SU-DHL-6 (cell line): ENCODE data around the gene ERBB4.

Experiments
- H2AFZ ChIP-seq: fragments of 200-600 bp; sonication (generic); 2 replicates; pipeline ENCODE4 v1.6.1; 2014; ENCODE audit warnings: low read depth, mild to moderate bottlenecking, moderate library complexity, mixed read lengths, antibody characterized with exemption, low read length; ENCODE audit not compliant: severe bottlenecking
- H3F3A ChIP-seq: fragments of 200-600 bp; shearing (Covaris generic); 2 replicates; pipeline ENCODE4 v1.6.0; 2016; ENCODE audit warnings: antibody characterized with exemption, mild to moderate bottlenecking; ENCODE audit not compliant: insufficient read depth
- H3K27ac ChIP-seq: fragments of 200-600 bp; sonication (generic); 2 replicates; pipeline ENCODE4 v1.5.1; 2016; ENCODE audit warnings: low read depth, mild to moderate bottlenecking, low read length, moderate library complexity, mixed read lengths
- H3K27me3 ChIP-seq: fragments of 200-600 bp; sonication (generic), shearing (Covaris generic); 2 replicates; pipeline ENCODE4 v1.6.0; 2014; ENCODE audit warnings: mild to moderate bottlenecking, low read length
- H3K36me3 ChIP-seq: fragments of 200-600 bp; sonication (generic); 2 replicates; pipeline ENCODE4 v1.6.1; 2014; ENCODE audit warnings: mild to moderate bottlenecking, low read length, mixed read lengths
- H3K4me2 ChIP-seq: fragments of 300-600, 200-600 bp; shearing (Covaris generic), sonication (generic); 2 replicates; pipeline ENCODE4 v1.6.0; 2014; ENCODE audit warnings: low read length, low read depth, mild to moderate bottlenecking; ENCODE audit not compliant: poor library complexity, severe bottlenecking
- H3K4me3 ChIP-seq: fragments of 200-600 bp; sonication (generic); 2 replicates; pipeline ENCODE4 v1.5.1; 2014; ENCODE audit warnings: antibody characterized with exemption, low read length, mild to moderate bottlenecking, mixed read lengths; ENCODE audit not compliant: insufficient read depth, poor library complexity, severe bottlenecking
- H3K79me2 ChIP-seq: fragments of 200-600 bp; sonication (generic); 2 replicates; pipeline ENCODE4 v1.6.1; 2014; ENCODE audit warnings: mild to moderate bottlenecking, low read length, moderate library complexity; ENCODE audit not compliant: insufficient read depth
- H3K9ac ChIP-seq: fragments of 200-600 bp; sonication (generic); 2 replicates; pipeline ENCODE4 v1.7.0; 2014; ENCODE audit warnings: mild to moderate bottlenecking, low read length
- H3K9me2 ChIP-seq: fragments of 200-600 bp; sonication (generic); replicated peaks from 2 replicates; pipeline ENCODE4 v1.6.1; 2014; ENCODE audit warnings: low read length; ENCODE audit not compliant: insufficient read depth
- H3K9me3 ChIP-seq: fragments of 200-600 bp; sonication (generic); 2 replicates; pipeline ENCODE4 v1.6.1; 2014; ENCODE audit warnings: low read length, mixed read lengths; ENCODE audit not compliant: insufficient read depth
- H4K20me1 ChIP-seq: fragments of 200-600 bp; sonication (generic); 2 replicates; pipeline ENCODE4 v1.6.1; 2014; ENCODE audit warnings: low read depth, mild to moderate bottlenecking, antibody characterized with exemption, low read length, moderate library complexity, mixed read lengths
- EZH2phosphoT487 ChIP-seq: fragments of 200-600 bp; sonication (generic), shearing (Covaris generic); conservative IDR thresholded peaks from 2 replicates; pipeline ENCODE4 v1.6.1; 2018; ENCODE audit warnings: mild to moderate bottlenecking, antibody characterized with exemption, low read length, moderate library complexity, mixed read lengths
- TF ChIP-seq, protein P1 (sequence below): fragments of 200-600 bp; sonication (generic); IDR thresholded peaks from one replicate; pipeline ENCODE4 v1.5.1; 2017; ENCODE audit warnings: antibody characterized with exemption, mild to moderate bottlenecking, low read length, moderate library complexity; ENCODE audit not compliant: insufficient read depth, poor library complexity, severe bottlenecking

The ERBB4 gene

GRCh38 chr2:211437396-211437795, 1101.2 kb downstream of the ERBB4 start:
- Histone ChIP-seq H3K27me3 (no peaks in the 10 kb centered on the region), H3K9me3 (no peaks in the 10 kb centered on the region), H3K9me2 (no peaks in the 10 kb centered on the region), H3K79me2 (no peaks in the 10 kb centered on the region), H3K36me3 (no peaks in the 10 kb centered on the region), H3K4me3 (no peak overlapping the region), H3K9ac (no peak overlapping the region), H2AFZ (no peak overlapping the region), H3K27ac (no peak overlapping the region), H3F3A (no peaks in the 10 kb centered on the region), H3K4me2 (no peak overlapping the region), H4K20me1 (no peaks in the 10 kb centered on the region)
- no peak for TF ChIP-seq EZH2phosphoT487
- TF ChIP-seq, protein P1, sequence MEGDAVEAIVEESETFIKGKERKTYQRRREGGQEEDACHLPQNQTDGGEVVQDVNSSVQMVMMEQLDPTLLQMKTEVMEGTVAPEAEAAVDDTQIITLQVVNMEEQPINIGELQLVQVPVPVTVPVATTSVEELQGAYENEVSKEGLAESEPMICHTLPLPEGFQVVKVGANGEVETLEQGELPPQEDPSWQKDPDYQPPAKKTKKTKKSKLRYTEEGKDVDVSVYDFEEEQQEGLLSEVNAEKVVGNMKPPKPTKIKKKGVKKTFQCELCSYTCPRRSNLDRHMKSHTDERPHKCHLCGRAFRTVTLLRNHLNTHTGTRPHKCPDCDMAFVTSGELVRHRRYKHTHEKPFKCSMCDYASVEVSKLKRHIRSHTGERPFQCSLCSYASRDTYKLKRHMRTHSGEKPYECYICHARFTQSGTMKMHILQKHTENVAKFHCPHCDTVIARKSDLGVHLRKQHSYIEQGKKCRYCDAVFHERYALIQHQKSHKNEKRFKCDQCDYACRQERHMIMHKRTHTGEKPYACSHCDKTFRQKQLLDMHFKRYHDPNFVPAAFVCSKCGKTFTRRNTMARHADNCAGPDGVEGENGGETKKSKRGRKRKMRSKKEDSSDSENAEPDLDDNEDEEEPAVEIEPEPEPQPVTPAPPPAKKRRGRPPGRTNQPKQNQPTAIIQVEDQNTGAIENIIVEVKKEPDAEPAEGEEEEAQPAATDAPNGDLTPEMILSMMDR: no peak

GRCh38 chr2:211436182-211436581, 1102.4 kb downstream of the ERBB4 start:
- Histone ChIP-seq H4K20me1 (no peaks in the 10 kb centered on the region), H3K9me2 (no peaks in the 10 kb centered on the region), H3K4me3 (no peak overlapping the region), H3K4me2 (no peak overlapping the region), H3K79me2 (no peaks in the 10 kb centered on the region), H3K9ac (no peak overlapping the region), H3K27ac (no peak overlapping the region), H2AFZ (no peak overlapping the region), H3K9me3 (no peaks in the 10 kb centered on the region), H3K27me3 (no peaks in the 10 kb centered on the region), H3K36me3 (no peaks in the 10 kb centered on the region), H3F3A (no peaks in the 10 kb centered on the region)
- TF ChIP-seq, protein P1: no peak
- TF ChIP-seq EZH2phosphoT487: no peak

DNA sequence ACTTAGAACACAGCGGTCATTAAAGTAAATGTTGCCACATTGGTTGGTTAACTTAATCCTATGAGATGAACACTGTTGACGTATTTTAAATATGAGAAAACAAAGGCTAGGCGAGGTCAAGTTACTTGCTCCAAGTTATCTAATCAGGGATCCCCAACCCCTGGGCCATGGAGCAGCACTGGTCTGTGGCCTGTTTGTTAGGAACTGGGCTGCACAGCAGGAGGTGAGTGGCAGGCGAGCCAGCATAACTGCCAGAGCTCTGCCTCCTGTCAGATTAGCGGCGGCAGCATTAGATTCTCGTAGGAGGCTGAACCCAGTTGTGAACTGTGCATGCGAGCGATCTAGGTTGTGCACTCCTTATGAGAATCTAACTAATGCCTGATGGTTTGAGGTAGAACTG, 1103.3 kb downstream of the ERBB4 start:
- H3K4me2 ChIP-seq: no peak overlapping the region
- no peaks in the 10 kb centered on the region for H3K27me3 ChIP-seq
- no peak overlapping the region for H2AFZ ChIP-seq
- no peak overlapping the region for H3K9ac ChIP-seq
- H3K79me2 ChIP-seq: no peaks in the 10 kb centered on the region
- no peak for TF ChIP-seq EZH2phosphoT487
- H3F3A ChIP-seq: no peaks in the 10 kb centered on the region
- no peaks in the 10 kb centered on the region for H3K9me3 ChIP-seq
- no peak overlapping the region for H3K27ac ChIP-seq
- no peaks in the 10 kb centered on the region for H3K36me3 ChIP-seq
- no peaks in the 10 kb centered on the region for H4K20me1 ChIP-seq
- H3K9me2 ChIP-seq: no peaks in the 10 kb centered on the region
- no peak overlapping the region for H3K4me3 ChIP-seq

DNA sequence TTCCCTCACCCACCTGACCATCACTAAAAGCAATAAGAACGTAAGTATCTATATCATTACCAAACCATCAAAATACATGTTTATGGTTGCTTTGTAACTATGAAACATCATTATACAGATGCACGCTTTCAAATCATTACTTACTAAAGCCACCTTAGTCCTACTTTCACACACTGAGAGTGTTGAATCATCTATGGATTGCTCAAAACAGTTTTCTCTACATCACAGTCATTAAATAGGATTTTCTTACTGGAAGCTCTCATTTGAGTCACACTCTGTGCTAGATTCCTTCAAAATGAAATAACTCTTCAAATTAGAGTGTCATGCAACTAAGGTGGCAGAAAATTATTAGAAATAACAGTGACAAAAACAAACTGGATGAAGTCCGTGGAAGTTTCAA, 1103.8 kb downstream of the ERBB4 start:
- no peak overlapping the region for H3K27ac ChIP-seq
- no peak overlapping the region for H2AFZ ChIP-seq
- TF ChIP-seq, protein P1: no peak
- no peak for TF ChIP-seq EZH2phosphoT487

More for the DNA sequence above, 1103.8 kb downstream of the ERBB4 start:
- Histone ChIP-seq H3K9me3 (no peaks in the 10 kb centered on the region), H3K9ac (no peak overlapping the region), H3K27me3 (no peaks in the 10 kb centered on the region), H3K79me2 (no peaks in the 10 kb centered on the region), H3K4me3 (no peak overlapping the region), H4K20me1 (no peaks in the 10 kb centered on the region), H3K36me3 (no peaks in the 10 kb centered on the region), H3K9me2 (no peaks in the 10 kb centered on the region), H3K4me2 (no peak overlapping the region), H3F3A (no peaks in the 10 kb centered on the region)
